IMR-90 (cell line): ENCODE measurements around the gene CSTB. TPM values are rescaled to one million over a fixed set of nuclear protein-coding genes. Genes with fewer than 3 reads are reported as not detected.

ENCODE experiments used
- ATAC-seq: fragments of 200-7000 bp; cut with Tn5 transposase; 2 replicates; pipeline ENCODE4 v1.9.1; 2020; ENCODE audit warnings: low read depth, mild to moderate bottlenecking, moderate library complexity
- BruUV-seq: library from RNA; stranded (reverse); fragments of 400-500 nt; replicated peaks from 2 replicates; lab custom pipeline; 2021; lab: Mats Ljungman, UMichigan
- CTCF ChIA-PET: fragments of 300-600 bp; formaldehyde crosslinking; extraction: SDS; loops from one replicate; lab custom pipeline; 2021; ENCODE audit warnings: antibody characterized with exemption; lab: Yijun Ruan, JAX
- POLR2A ChIA-PET: fragments of 300-600 bp; sonication (Branson Sonifier 250); formaldehyde crosslinking; loops from one replicate; lab custom pipeline; 2022; ENCODE audit warnings: antibody characterized with exemption; ENCODE audit not compliant: unreplicated experiment; lab: Charles Lee
- DNase-seq: peaks from one replicate; pipeline ENCODE4 v3.0.0; 2013
- H2AFZ ChIP-seq: replicated peaks from 2 replicates; pipeline ENCODE3; 2013; ENCODE audit warnings: low read length, mild to moderate bottlenecking; ENCODE audit not compliant: poor library complexity
- H2AK5ac ChIP-seq: 2 replicates; pipeline ENCODE4 v1.6.1; 2013; ENCODE audit warnings: low read depth, low read length, inconsistent platforms
- H2AK9ac ChIP-seq: replicated peaks from 2 replicates; pipeline ENCODE3; 2013; ENCODE audit warnings: mild to moderate bottlenecking, low read depth, low read length, moderate library complexity; ENCODE audit not compliant: poor library complexity
- H2BK120ac ChIP-seq: 2 replicates; pipeline ENCODE4 v1.6.1; 2013; ENCODE audit warnings: low read depth, low read length, inconsistent platforms
- H2BK15ac ChIP-seq: 3 replicates; pipeline ENCODE4 v1.6.1; 2013; ENCODE audit warnings: low read depth, low read length, inconsistent platforms
- H2BK20ac ChIP-seq: 2 replicates; pipeline ENCODE4 v1.6.1; 2013; ENCODE audit warnings: low read depth, mild to moderate bottlenecking, inconsistent platforms, low read length, moderate library complexity
- H2BK5ac ChIP-seq: 2 replicates; pipeline ENCODE4 v1.6.1; 2013; ENCODE audit warnings: mild to moderate bottlenecking, low read depth, low read length, inconsistent platforms; ENCODE audit not compliant: poor library complexity, severe bottlenecking
- H3K14ac ChIP-seq: replicated peaks from 2 replicates; pipeline ENCODE4 v1.6.1; 2013; ENCODE audit warnings: low read depth, low read length, inconsistent platforms
- H3K18ac ChIP-seq: 2 replicates; pipeline ENCODE4 v1.6.1; 2013; ENCODE audit warnings: low read depth, low read length, control low read depth
- H3K23ac ChIP-seq: 2 replicates; pipeline ENCODE4 v1.6.1; 2013; ENCODE audit warnings: low read depth, low read length, inconsistent platforms
- H3K27ac ChIP-seq: 2 replicates; pipeline ENCODE4 v1.5.1; 2013; ENCODE audit warnings: mild to moderate bottlenecking, control low read depth, low read length; ENCODE audit not compliant: insufficient read depth
- H3K27me3 ChIP-seq: 2 replicates; pipeline ENCODE4 v1.6.1; 2013; ENCODE audit warnings: low read length; ENCODE audit not compliant: control insufficient read depth, insufficient read depth
- H3K36me3 ChIP-seq: 2 replicates; pipeline ENCODE4 v1.6.1; 2013; ENCODE audit warnings: low read length, mixed read lengths; ENCODE audit not compliant: control insufficient read depth, insufficient read depth
- H3K4ac ChIP-seq: 2 replicates; pipeline ENCODE4 v1.6.1; 2013; ENCODE audit warnings: low read depth, low read length, inconsistent platforms
- H3K4me1 ChIP-seq: 2 replicates; pipeline ENCODE4 v1.6.1; 2013; ENCODE audit warnings: low read length, mixed read lengths; ENCODE audit not compliant: control insufficient read depth, insufficient read depth
- H3K4me2 ChIP-seq: 2 replicates; pipeline ENCODE4 v1.6.1; 2013; ENCODE audit warnings: low read depth, mild to moderate bottlenecking, control low read depth, low read length, moderate library complexity
- H3K4me3 ChIP-seq: 2 replicates; pipeline ENCODE4 v1.5.1; 2013; ENCODE audit warnings: low read depth, mild to moderate bottlenecking, control low read depth, low read length, moderate library complexity; ENCODE audit not compliant: insufficient read depth
- H3K56ac ChIP-seq: 2 replicates; pipeline ENCODE4 v1.6.1; 2013; ENCODE audit warnings: low read length, inconsistent platforms; ENCODE audit not compliant: insufficient read depth; ENCODE audit errors: extremely low read depth
- H3K79me1 ChIP-seq, 2 experiments: 2 replicates each; pipeline ENCODE4 v1.6.1; 2013; ENCODE audit warnings: low read length in 2 of 2, inconsistent platforms in 1 of 2, low read depth in 1 of 2
- H3K9ac ChIP-seq: 2 replicates; pipeline ENCODE4 v1.6.1; 2013; ENCODE audit warnings: low read depth, low read length, control low read depth
- H3K9me1 ChIP-seq: 2 replicates; pipeline ENCODE4 v1.6.1; 2013; ENCODE audit warnings: low read length, inconsistent platforms; ENCODE audit not compliant: insufficient read depth
- H3K9me3 ChIP-seq: 2 replicates; pipeline ENCODE4 v1.6.1; 2013; ENCODE audit warnings: low read length; ENCODE audit not compliant: control insufficient read depth, insufficient read depth
- H4K20me1 ChIP-seq: 2 replicates; pipeline ENCODE4 v1.6.1; 2013; ENCODE audit warnings: low read length, inconsistent platforms; ENCODE audit not compliant: insufficient read depth
- H4K5ac ChIP-seq: 2 replicates; pipeline ENCODE4 v1.6.1; 2013; ENCODE audit warnings: mild to moderate bottlenecking, low read depth, low read length, control low read depth
- H4K8ac ChIP-seq, 2 experiments: 2 replicates each; pipeline ENCODE4 v1.6.1; 2013; ENCODE audit warnings: low read depth in 2 of 2, low read length in 2 of 2, control low read depth in 1 of 2, inconsistent platforms in 1 of 2
- H4K91ac ChIP-seq: 2 replicates; pipeline ENCODE4 v1.6.1; 2013; ENCODE audit warnings: low read depth, low read length, inconsistent platforms; ENCODE audit not compliant: insufficient read depth
- CTCF ChIP-seq: conservative IDR thresholded peaks from 2 replicates; pipeline ENCODE4 v1.5.1; 2012; ENCODE audit warnings: mild to moderate bottlenecking, low read depth, low read length, improper control_type of control experiment
- MAFK ChIP-seq: IDR thresholded peaks from 2 replicates; pipeline ENCODE4 v1.6.1; 2012; ENCODE audit warnings: low read depth, low read length, improper control_type of control experiment
- POLR2A ChIP-seq: IDR thresholded peaks from 2 replicates; pipeline ENCODE4 v1.6.1; 2012; ENCODE audit warnings: mild to moderate bottlenecking, low read depth, low read length
- RAD21 ChIP-seq: IDR thresholded peaks from 2 replicates; pipeline ENCODE4 v1.6.1; 2012; ENCODE audit warnings: low read length, improper control_type of control experiment
- WGBS, 2 experiments: methylation state at CpG; one replicate each; pipeline versions ENCODE4 v1.1.5 to v1.1.7; 2013; ENCODE audit warnings: missing lambda C conversion rate in 2 of 2; ENCODE audit not compliant: insufficient read length in 1 of 2; ENCODE audit errors: extremely low coverage in 2 of 2; 5-methylcytosine and 5-hydroxymethylcytosine counted together
- dilution Hi-C: fragments of 300-500 bp; cut with HindIII; formaldehyde crosslinking; loops from one replicate; pipeline ENCODE4 v1.14.3; 2018; ENCODE audit warnings: low sequenced_read_pairs; ENCODE audit not compliant: unreplicated experiment
- in situ Hi-C: fragments of 300-500 bp; cut with MboI; formaldehyde crosslinking; loops from 3 replicates; pipeline ENCODE4 v1.14.3; 2019; ENCODE audit warnings: low sequenced_read_pairs, inconsistent platforms, mixed read lengths
- intact Hi-C: fragments of 100-400 bp; cut with micrococcal nuclease; formaldehyde crosslinking; loops from 2 replicates; pipeline ENCODE4 v1.10.0; 2022
- polyA plus RNA-seq, 3 experiments: library from polyadenylated mRNA; depleted of rRNA; stranded (reverse); fragments of >200 nt; gene quantifications; 2 replicates each; pipeline ENCODE4 v1.2.3, GENCODE V29; 2012; ENCODE audit warnings: low replicate concordance in 1 of 3
- total RNA-seq: library from RNA; depleted of rRNA; stranded (reverse); fragments of >200 nt; gene quantifications from 2 replicates; pipeline ENCODE4 v1.2.3, GENCODE V29; 2012

CSTB gene
- total and polyA plus RNA-seq, 2 of the 4 experiments (the other 2 are of a cell fraction), result 6.1 to 71.7 TPM

DNA sequence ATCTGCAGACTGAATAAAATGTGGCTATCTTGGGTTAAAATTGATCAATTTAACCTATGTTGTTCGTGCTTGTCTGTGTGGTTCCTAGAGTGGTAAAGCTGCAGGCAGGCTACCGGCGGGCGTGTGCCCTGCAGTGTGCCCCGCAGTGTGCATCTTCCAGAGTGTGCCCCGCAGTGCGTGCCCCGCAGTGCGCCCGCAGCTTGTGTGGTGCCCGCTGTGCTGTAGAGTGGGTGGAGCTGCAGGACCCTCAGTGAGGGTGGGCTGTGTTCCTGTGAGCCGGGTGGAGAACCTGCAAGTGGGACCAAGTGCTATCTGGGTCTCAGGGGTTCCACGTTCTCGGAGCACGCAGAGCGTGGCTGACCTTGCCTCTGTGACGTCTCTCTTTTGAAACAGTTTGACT, 24.0 kb upstream of the CSTB start:
- in situ Hi-C loops, result no loop called here
- CTCF ChIA-PET, result no interaction called here
- intact Hi-C loops, result no loop called here

More for the DNA sequence above, 24.0 kb upstream of the CSTB start:
- H3K36me3 ChIP-seq, result peaks cover 78% of the 10 kb centered on the region
- H3K9me3 ChIP-seq, result no peaks in the 10 kb centered on the region
- no peak overlapping the region for H2AK5ac ChIP-seq
- no peak overlapping the region for H3K23ac ChIP-seq
- H3K9ac ChIP-seq, result no peak overlapping the region
- H3K56ac ChIP-seq, result no peak overlapping the region
- H3K18ac ChIP-seq, result no peak overlapping the region
- H4K20me1 ChIP-seq, result peaks cover 5% of the 10 kb centered on the region
- WGBS, 2 experiments, result 93% methylated on average over 7 of the region's 17 CpGs; no CpG with 5 or more reads in 1 of the 2 experiments
- no peaks in the 10 kb centered on the region for H3K4me1 ChIP-seq
- no peak overlapping the region for H3K4me3 ChIP-seq
- H2BK20ac ChIP-seq, result no peak overlapping the region
- H2BK5ac ChIP-seq, result no peak overlapping the region
- no peak overlapping the region for H4K5ac ChIP-seq
- no TSS peak for BruUV-seq
- H4K91ac ChIP-seq, result no peak overlapping the region
- H2BK15ac ChIP-seq, result no peak overlapping the region
- no peak for TF ChIP-seq POLR2A
- TF ChIP-seq RAD21, result no peak
- TF ChIP-seq CTCF, result no peak
- no peak for TF ChIP-seq MAFK
- H4K8ac ChIP-seq, result no peak overlapping the region
- ATAC-seq, result no peak
- dilution Hi-C loops, result no loop called here
- DNase-seq, result no peak
- no peak overlapping the region for H2BK120ac ChIP-seq
- no peak overlapping the region for H3K4me2 ChIP-seq
- peaks cover 6 to 7% of the 10 kb centered on the region in 2 experiments; a peak in 2 of 4 replicates for H3K79me1 ChIP-seq
- POLR2A ChIA-PET, result no interaction called here
- H2AK9ac ChIP-seq, result peak overlapping the region; percentile 65
- H3K4ac ChIP-seq, result no peak overlapping the region
- no peak overlapping the region for H2AFZ ChIP-seq
- no peak overlapping the region for H3K14ac ChIP-seq
- no peak overlapping the region for H3K27ac ChIP-seq
- H3K9me1 ChIP-seq, result no peaks in the 10 kb centered on the region
- no peaks in the 10 kb centered on the region for H3K27me3 ChIP-seq
